HL-60/S4 (cell line): ENCODE measurements around the gene MPHOSPH10.
"Not testable (repeated sequence)": the region's sequence is repeated elsewhere in the genome, so short reads cannot be mapped to it uniquely, and the experiment has no call there.

Source experiments
- in situ Hi-C: fragments of 300-500 bp; cut with MboI; formaldehyde crosslinking; loops from 2 replicates; pipeline ENCODE4 v1.14.3; 2022; ENCODE audit warnings: low sequenced_read_pairs

The MPHOSPH10 gene

DNA sequence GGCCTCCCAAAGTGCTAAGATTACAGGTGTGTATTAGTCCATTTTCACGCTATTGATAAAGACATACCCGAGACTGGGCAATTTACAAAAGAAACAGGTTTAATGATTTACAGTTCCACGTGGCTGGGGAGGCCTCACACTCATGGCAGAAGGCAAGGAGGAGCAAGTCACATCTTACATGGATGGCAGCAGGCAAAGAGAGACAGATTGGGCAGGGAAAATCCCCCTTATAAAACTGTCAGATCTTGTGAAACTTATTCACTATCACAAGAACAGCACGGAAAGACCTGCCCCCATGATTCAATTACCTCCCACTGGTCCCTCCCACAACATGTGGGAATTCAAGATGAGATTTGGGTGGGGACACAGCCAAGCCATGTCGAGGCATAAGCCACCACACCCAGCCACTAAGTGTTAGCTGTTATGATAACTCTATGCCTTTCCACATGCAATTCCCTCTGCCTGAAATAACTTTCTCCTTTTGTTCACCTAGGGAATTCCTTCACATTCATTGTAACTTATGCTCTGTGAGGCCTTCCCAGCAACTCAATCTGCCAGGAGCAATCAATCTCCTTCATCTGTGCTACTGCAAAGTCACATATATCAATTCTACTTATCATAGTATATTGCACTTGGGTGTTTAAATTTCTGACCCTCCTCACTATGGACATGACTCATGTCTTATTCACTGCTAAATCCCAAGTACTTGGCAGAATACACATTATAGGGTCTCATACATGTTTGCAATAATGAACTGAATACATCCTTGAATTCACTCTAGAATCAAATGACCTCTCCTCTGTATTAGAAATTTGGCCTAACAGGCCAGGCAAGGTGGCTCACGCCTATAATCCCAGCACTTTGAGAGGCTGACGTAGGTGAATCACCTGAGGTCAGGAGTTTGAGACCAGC, 7.8 kb upstream of the MPHOSPH10 start:
- in situ Hi-C loops: no loop called here

DNA sequence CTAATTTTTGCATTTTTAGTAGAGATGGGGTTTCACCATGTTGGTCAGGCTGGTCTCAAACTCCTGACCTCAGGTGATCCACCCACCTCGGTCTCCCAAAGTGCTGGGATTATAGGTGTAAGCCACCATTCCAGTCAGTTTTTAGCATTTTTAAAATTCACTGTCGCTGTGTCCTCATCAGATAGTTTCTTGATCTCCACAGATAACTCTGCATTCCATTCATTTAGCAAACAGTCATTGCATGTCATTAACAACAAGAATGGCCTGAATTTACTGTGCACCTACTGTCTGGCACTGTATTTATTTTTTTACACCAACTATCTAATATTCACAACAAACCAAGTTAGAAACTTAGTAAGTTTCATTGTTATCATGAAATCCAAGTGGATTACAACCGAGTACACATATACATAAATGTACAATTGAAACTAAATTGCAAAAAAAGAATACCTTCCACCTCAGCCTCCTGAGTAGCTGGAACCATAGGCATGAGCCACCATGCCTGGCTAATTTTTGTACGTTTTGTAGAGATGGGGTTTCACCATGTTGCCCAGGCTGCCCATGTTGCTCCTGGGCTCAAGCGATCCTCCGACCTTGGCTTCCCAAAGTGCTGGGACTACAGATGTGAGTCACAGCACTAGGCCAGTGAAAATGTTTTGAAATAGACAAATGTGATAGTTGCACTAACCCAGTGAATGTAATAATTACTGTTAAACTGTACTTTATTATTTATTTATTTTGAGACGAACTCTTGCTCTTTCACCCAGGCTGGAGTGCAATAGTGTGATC, 4.7 kb upstream of the MPHOSPH10 start:
- in situ Hi-C loops: no loop called here

DNA sequence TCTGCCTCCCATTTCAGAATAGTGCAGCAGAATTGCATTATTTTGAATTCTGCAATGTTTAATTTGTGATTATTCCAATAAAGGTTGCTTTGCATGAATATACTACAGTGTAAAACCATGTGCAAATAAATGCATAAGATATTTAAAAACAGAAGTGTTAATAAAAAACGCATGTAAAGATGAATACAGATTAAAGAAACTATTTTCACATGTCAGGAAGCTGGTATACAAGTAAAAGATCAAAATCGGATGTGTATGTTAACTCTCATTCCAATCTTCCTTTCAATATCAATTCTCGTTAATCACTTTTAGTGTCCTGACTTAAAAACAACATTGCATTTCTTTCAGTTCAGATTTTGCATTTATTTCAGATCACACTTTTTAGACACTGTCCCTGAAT, 3.5 kb upstream of the MPHOSPH10 start:
- in situ Hi-C loops: no loop called here

DNA sequence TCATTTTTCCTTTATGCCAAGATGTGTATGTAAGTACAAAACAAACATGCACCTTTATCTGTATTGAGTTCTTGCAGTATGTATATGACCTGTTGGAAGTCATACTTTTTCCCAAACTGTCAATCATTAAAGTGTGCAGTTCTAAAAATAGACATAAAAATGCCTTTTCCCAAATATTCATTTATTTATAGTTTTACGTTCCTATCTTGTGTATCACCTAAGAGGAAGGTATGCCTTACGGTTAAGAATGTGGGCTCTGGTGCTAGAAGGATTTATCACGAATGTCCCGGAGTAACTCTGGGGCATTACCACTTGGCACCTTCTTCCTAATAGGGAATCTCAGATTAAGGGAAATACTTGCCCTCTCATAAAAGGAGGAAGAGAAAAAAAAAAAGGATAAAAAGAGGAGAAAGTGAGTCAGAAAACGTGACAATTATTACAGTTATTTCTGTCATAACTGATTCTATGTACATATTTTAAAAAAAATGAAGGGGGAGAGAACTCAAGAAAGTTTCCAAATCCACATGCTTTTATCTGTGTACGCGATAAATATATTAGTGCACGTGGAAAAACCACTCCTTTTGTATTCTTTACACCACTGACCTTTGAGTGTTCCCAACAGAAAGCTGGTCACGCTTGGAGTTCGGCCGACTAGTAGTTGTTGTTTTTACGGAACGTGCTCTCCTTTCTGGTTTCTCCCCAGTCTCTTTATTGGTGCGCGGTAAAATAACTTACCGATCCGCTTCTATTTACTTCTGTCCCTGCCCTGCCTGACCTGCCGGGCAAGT, 1.1 kb upstream of the MPHOSPH10 start:
- in situ Hi-C loops: no loop called here

DNA sequence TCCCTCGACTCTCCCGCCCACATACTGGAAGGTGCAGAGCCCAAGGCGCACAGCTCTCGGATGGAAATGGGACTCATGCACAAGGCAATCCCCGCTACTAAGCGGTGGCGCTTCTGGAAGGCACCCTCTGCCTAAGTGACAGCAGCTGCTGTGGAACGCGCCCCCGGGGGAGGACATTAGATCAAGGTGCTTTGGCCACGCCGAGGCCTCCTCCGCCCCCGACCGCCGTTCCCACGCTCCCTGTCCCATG, 607 bp upstream of the MPHOSPH10 start:
- in situ Hi-C loops: no loop called here

DNA sequence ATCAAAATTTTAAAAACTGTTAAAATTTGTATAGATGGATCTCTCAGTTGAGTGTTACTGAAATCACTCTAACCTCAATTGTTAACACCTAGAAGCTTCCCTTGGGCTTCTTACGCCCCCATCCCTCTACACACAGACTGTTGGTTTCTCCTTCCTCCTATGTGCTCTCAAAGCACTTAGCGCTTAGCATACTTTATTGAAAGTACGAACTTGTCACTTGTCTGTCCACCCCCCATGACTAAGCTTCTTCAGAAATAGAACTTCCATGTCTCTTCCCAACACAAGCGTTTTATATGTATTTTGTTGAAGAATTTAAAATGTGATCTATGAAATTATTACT, 441 bp downstream of the MPHOSPH10 start:
- in situ Hi-C loops: no loop called here

DNA sequence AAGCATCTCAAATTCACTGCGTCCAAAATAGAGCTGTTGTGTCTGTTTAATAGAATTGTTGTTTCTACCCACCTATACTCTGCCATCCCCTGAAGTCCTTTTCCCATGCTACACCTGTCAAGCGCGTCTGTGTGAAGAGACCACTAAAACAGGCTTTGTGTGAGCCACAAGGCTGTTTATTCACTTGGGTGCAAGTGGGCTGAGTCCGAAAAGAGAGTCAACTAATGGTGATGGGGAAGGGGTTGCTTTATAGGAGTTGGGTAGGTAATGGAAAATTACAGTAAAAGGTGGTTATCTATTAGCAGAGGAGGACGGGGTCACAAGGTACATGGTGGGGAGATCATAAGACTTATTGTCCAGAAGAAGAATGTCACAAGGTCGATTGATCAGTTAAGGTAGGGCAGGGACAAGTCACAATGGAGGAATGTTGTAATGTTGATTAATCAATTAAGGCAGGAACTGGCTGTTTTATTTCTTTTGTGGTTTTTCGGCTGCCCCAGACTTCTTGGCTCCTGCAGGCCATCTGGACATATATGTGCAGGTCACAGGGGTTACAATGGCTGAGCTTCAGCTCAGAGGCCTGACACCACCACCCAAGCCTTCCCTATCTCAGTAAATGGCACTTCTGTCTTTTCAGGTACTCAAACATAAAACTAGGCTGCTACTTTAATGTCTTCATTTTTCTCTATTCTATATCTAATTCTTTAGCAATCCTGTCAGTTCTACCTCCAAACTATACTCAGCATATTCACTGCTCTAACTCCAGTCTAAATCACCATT, 1.1 kb downstream of the MPHOSPH10 start:
- in situ Hi-C loops: not testable (repeated sequence)

DNA sequence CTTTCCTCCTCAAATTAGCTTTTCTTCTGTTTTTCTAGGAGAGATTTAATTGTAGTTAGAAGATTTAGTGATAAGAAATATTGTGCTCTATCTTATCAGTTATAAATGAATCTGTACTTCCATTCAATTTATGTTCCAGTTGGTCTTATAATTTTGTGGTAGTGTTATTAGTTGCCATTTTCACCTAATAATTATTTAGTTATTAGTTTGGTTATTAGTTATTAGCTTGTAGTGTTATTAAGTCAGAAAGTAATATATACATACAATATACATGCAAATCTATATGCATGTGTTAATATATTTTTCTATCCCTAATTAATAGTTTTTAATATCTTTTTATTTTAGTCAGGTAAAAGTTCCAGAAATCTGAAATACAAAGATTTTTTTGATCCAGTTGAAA, 3.2 kb downstream of the MPHOSPH10 start:
- in situ Hi-C loops: no loop called here

DNA sequence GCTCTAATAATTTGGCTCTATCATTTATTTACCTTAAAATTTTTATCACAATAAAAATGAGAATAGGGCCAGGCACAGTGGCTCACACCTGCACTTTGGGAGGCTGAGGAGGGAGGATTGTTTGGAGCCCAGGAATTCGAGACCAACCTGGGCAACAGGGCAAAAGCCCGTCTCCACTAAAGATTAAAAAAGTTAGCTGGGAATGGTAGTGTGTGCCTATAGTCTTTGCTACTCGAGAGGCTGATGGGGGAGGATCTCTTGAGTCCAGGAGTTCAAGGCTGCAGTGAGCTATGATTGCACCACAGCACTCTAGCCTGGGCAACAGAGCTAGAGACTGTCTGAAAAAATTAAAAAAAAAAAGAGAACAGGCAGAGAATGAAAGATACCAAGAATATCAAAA, 5.7 kb downstream of the MPHOSPH10 start:
- in situ Hi-C loops: no loop called here

DNA sequence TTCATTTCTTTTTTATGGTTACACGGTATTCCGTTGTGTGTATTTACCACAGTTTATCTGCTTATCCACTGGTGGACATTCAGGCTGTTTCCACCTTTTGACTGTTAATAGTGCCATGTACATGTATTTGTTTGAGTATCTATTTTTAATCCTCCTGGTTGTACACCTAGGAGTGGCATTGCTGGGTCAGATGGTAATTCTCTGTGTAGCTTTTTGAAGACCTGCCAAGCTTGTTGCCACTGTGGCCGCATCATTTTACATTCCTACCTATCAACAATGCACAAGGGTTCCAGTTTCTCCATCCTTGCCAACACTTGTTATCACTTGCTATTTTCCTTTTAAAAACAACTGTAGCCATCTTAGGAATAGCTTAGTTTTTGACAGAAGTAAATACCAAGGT, 13.3 kb downstream of the MPHOSPH10 start:
- in situ Hi-C loops: no loop called here

DNA sequence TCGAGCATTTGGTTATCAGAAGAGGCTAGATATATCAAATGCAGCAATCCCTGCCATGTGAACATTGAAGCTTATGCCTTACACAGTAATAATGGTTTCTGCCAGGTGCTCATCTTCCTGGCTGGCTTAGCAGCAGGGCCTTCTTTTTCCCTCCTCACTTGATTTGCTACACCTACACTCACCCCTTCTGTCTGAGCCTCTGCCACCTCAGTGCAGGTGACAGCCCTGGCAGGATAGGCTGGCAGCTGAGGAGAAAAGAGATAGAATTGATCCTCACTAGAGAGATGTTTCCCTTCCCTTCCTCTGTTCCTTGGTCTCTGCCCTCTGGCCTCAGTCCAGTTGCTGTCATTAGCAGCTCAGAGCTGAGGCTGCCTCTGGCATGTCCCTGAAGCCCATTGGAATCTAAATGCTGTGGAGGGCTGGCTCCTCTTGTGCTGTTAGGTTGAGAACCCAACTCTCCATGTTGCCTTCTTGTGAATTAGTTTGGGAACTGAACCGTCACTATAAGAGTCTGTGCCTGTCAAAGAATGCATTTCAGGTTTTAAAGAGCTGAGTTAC, 18.2 kb downstream of the MPHOSPH10 start:
- in situ Hi-C loops: no loop called here

DNA sequence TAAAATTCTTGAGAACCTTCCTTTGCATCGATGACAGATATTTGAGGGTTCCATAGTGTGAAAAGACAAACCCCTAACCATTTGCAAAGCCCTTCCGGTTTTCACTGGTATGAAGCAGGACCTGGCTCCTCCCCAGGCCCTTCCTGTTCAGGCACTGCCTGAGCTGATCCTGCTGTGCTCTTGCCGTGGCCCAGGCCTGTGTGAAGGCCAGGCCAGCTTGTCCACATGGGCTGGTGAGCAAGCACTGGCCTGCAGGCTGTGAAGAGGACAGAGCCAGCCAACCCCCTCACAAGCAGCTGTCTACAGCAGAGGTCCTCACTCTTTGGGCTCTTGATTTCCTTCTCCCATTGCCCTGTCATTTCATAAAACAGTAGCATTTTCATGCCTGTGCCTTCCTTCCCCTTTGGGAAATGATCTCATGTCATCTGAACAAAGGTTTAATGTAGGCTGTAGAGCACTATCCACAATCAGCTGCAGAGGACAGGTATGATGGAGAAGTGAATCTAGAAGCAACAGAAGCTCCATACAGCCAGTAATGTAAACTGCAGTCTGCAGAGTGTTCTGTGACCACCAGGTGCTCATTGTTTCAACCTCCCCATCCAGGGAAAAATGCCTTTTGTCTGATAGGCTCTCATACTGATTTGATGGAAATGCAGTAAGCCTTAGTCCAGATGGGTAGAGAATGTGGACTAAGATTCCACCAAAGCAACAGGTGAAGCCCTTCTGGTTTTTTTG, 19.8 kb downstream of the MPHOSPH10 start:
- in situ Hi-C loops: no loop called here

DNA sequence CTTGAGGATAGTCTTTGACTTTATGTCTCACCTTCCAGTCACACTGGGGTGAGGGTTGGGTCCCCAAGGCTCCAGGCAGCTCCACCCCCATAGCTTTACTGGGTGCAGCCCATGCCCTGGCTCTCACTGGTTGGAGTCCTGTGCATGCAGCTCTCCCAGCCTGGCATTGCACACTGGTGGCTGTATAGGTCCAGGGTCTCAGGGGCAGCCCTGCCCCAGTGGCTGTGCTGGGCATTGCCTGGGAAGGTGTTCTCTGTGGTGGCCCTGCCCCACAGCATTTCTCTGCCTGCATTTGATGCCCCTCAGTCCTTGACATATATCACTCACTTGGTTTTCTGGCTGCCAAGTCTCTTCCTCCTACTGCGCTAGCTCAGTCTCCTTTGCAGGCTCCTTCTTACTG, 21.2 kb downstream of the MPHOSPH10 start:
- in situ Hi-C loops: no loop called here

DNA sequence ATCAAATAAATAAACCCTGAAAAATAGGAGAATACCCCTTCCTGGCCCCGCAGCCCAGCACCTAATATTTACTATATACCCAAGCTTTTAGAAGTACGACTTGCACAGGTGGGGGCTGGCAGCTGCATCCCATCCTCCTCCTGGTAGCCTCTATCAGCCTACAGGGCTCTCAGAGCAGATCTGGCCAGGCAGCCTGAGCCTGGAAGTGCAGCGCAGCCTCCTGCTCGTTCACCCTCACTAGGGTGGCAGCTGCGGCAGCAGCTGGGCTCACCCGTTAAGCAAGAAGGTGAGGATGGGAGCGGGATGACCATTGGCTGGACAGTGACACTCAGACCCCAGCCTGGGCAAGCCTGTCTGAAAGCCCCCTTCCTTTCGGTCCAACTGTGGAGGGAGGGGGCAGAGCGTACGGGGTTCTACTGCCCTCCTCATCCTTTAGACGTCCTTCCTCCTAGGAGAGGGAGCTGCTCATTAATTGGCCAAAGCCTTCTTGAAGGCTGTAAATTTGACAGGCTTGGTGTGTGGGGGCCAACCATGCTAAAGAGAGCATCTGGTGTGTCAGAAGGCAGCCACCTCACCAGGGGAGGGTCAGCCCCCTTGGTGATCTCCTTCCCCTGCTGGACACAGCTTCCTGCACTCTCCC, 23.3 kb downstream of the MPHOSPH10 start:
- in situ Hi-C loops: no loop called here

DNA sequence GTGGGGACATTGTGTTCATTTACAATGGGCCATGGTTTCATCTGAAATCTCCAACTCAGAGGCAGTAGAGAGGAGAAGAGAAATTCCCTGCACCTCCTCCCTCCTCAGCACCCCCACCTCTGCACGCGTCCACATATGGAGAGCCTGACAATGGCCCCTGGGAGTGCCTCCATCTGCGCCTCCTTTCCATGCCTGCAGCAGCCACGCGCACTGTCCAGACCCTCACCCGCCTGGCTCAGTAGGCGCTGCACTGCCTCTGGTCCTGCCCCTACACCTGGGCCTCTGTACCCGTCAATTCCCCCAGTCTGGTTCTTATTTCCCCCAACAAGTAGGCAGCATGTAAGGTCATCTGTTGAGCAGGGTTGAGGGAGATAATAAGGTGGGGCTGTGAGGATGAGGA, 23.8 kb downstream of the MPHOSPH10 start:
- in situ Hi-C loops: no loop called here

DNA sequence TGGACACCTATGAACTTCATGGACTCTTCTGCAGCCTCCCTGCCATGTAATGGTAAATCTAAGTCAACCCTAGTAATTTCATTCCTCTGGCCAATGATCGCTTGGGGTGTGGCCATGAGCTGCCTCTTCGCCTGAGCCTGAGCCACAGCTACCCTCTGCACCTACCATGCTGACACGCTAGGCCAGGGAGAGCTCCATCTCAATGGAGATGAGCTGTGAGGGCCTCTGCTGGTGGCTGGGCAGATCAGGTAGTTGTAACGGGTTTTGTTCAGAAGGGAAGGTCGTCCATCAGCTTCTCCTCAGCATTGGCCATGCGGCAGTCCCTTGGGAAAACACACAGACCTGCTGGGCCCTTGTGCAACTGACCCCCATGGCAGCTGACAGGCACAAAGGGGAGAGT, 24.4 kb downstream of the MPHOSPH10 start:
- in situ Hi-C loops: no loop called here

DNA sequence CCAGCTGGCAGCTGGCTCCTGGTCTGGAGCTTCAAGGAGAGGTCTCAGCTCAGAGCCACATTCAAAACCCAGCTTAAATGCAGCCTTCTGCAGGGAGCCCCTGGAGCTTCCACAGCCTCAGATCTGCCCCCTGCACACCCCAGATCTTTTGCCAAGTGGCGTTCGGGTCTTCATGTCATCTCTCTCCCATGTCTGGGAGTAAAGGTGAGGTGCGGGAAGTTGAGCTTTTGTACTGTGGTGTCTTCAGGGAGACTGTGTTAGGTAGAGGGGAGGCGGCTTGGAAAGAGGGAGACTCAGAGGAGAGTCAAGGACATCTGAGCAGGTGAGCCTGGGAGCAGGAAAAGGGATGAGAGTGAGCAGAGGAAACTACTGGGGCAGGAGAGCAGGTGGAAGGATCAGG, 25.4 kb downstream of the MPHOSPH10 start:
- in situ Hi-C loops: no loop called here

DNA sequence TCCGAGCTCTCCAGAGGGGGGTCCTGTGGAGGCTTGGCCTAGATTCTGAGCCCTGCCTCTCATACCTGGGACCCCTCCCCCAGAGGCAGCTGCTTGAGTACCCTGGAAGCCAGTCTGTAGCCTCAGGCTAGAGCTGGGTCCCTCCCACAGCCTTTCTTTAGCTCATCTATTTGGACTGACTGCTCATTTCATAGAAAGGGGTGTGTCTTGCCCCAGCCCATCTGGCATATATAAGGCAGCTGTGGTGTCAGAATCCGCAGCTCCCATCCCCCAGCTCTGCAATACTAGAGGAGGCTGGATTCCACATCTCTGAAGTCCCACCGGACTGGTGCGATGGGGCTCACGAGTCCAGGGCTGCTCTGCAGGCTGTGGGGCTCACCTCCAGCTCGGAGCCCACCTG, 26.1 kb downstream of the MPHOSPH10 start:
- in situ Hi-C loops: no loop called here

DNA sequence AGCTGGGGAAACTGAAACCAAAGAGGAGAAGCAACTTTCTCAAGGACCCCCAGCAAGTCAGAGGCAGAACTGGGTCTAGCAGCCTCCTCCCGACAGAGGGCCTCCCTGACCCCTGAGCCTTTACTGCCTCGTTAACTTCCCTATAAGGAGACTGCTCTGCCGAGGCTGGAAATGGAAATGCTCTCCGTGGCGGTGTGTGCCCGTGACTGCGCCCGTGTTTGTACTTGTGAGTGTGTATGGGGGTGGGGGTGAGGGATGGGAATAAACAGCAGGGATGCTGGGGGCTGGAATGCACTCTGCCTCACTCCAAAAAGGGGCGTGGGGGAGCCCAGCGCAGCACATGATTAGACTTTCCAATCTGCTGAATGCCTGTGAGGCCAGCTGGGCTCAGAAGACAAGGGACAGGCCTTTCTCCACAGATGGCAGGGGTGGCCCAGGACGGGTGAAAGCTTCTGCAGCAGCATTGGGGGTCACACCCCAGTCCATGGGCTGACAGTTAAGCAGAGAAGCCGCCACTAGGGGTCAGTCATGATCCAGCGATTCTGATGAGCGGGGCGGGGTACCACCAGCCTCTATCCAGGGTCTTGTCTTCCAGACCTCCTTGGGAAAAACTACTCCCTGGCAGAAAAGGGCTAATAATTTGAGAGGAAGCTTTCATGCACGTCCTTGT, 26.8 kb downstream of the MPHOSPH10 start:
- in situ Hi-C loops: no loop called here
